ENCODE data around the gene TNFAIP2. TPM values are rescaled to one million over a fixed set of nuclear protein-coding genes. Genes with fewer than 3 reads are reported as not detected.

Gene TNFAIP2
- total and polyA plus RNA-seq, 4 donors: 65.6 to 519 (median 226) TPM

GRCh38 chr14:103137689-103138300 lies 14.5 kb downstream of the TNFAIP2 start:
- H3K4me3 ChIP-seq: no peak overlapping the region
- no peak overlapping the region for H3K9ac ChIP-seq (ENCODE audit: insufficient read depth in 1 of 2, low read length in 2 of 2)
- no peaks in the 10 kb centered on the region for H3K9me3 ChIP-seq (ENCODE audit: control insufficient read depth in 4 of 4, insufficient read depth in 3 of 4, low read length in 3 of 4)
- DNase-seq (peak in 1 of 3 donors; percentile 8), ATAC-seq (ENCODE audit: insufficient read depth, low FRiP score) (no peak)
- WGBS, 2 donors: 82 to 84% methylated on average over 21 to 22 of the region's 22 CpGs
- H3K27ac ChIP-seq (ENCODE audit: low read depth in 1 of 2, low read length in 1 of 2): peak overlapping the region in 1 of 2 donors; percentile 46
- H3K4me1 ChIP-seq (ENCODE audit: control insufficient read depth in 5 of 5, insufficient read depth in 5 of 5, low read length in 5 of 5): peaks cover 0 to 6% (median 4%) of the 10 kb centered on the region in 5 donors
- peaks cover 0 to 3% (median 0%) of the 10 kb centered on the region in 3 donors for H3K27me3 ChIP-seq (ENCODE audit: control insufficient read depth in 3 of 3, insufficient read depth in 3 of 3, low read length in 2 of 3)
- TF ChIP-seq CTCF (IDR thresholded peaks at IDR 0.05; ENCODE audit: control extremely low read depth, extremely low read depth): no peak
- peaks cover 0 to 20% (median 11%) of the 10 kb centered on the region in 4 donors for H3K36me3 ChIP-seq (ENCODE audit: control insufficient read depth in 4 of 4, insufficient read depth in 4 of 4, low read length in 4 of 4)

- no peak overlapping the region for H3K9ac ChIP-seq (ENCODE audit: insufficient read depth in 1 of 2, low read length in 2 of 2)
- H3K27ac ChIP-seq (ENCODE audit: low read depth in 1 of 2, low read length in 1 of 2): peak overlapping the region in 1 of 2 donors; percentile 46
- no peaks in the 10 kb centered on the region for H3K9me3 ChIP-seq (ENCODE audit: control insufficient read depth in 4 of 4, insufficient read depth in 3 of 4, low read length in 3 of 4)
- H3K36me3 ChIP-seq (ENCODE audit: control insufficient read depth in 4 of 4, insufficient read depth in 4 of 4, low read length in 4 of 4): peaks cover 0 to 16% (median 7%) of the 10 kb centered on the region in 4 donors
- peaks cover 0 to 3% (median 0%) of the 10 kb centered on the region in 3 donors for H3K27me3 ChIP-seq (ENCODE audit: control insufficient read depth in 3 of 3, insufficient read depth in 3 of 3, low read length in 2 of 3)
- H3K4me1 ChIP-seq (ENCODE audit: control insufficient read depth in 5 of 5, insufficient read depth in 5 of 5, low read length in 5 of 5): peaks cover 0 to 6% (median 4%) of the 10 kb centered on the region in 5 donors
- no peak overlapping the region for H3K4me3 ChIP-seq
- 40 to 42% methylated on average over 58 to 66 of the region's 66 CpGs for WGBS, 2 donors
- peak; percentile 23 for ATAC-seq (ENCODE audit: insufficient read depth, low FRiP score)
- no peak for TF ChIP-seq CTCF (IDR thresholded peaks at IDR 0.05; ENCODE audit: control extremely low read depth, extremely low read depth)
- DNase-seq: peak in 2 of 3 donors; percentile 30 to 52
Observed at GRCh38 chr14:103138301-103139131, 15.3 kb downstream of the TNFAIP2 start.

- Histone ChIP-seq H3K9me3 (ENCODE audit: control insufficient read depth in 4 of 4, insufficient read depth in 3 of 4, low read length in 3 of 4) (no peaks in the 10 kb centered on the region), H3K4me3 (no peak overlapping the region), H3K27ac (ENCODE audit: low read depth in 1 of 2, low read length in 1 of 2) (no peak overlapping the region), H3K27me3 (ENCODE audit: control insufficient read depth in 3 of 3, insufficient read depth in 3 of 3, low read length in 2 of 3) (peaks cover 0 to 3% (median 0%) of the 10 kb centered on the region in 3 donors), H3K36me3 (ENCODE audit: control insufficient read depth in 4 of 4, insufficient read depth in 4 of 4, low read length in 4 of 4) (peaks cover 0 to 10% (median 4%) of the 10 kb centered on the region in 4 donors), H3K4me1 (ENCODE audit: control insufficient read depth in 5 of 5, insufficient read depth in 5 of 5, low read length in 5 of 5) (peaks cover 0 to 6% (median 4%) of the 10 kb centered on the region in 5 donors), H3K9ac (ENCODE audit: insufficient read depth in 1 of 2, low read length in 2 of 2) (no peak overlapping the region)
- WGBS, 2 donors: 65 to 78% methylated on average over 29 of the region's 29 CpGs
- DNase-seq (peak in 1 of 3 donors; percentile 9), ATAC-seq (ENCODE audit: insufficient read depth, low FRiP score) (no peak)
- TF ChIP-seq CTCF (IDR thresholded peaks at IDR 0.05; ENCODE audit: control extremely low read depth, extremely low read depth): no peak
Observed at GRCh38 chr14:103139132-103140025, 16.1 kb downstream of the TNFAIP2 start.
